ENCODE data around the gene SIL1. TPM values are rescaled to one million over a fixed set of nuclear protein-coding genes. Genes with fewer than 3 reads are reported as not detected.

The SIL1 gene
- total and polyA plus RNA-seq, 2 of the 8 experiments (the other 6 are each of a cell fraction or from before 2014, with no cell fraction given) = 8.3 to 12.8 TPM

GRCh38 chr5:139076111-139076510 is 122.1 kb downstream of the SIL1 start:
- no peak overlapping the region for H3K4me3 ChIP-seq (ENCODE audit: extremely low read depth in 1 of 4, insufficient read depth in 2 of 4, low read depth in 3 of 4, low read length in 4 of 4)
- no peak overlapping the region for H2AFZ ChIP-seq (ENCODE audit: low read length)
- FAIRE-seq (no peak), DNase-seq (ENCODE audit: low read depth in 1 of 2, low spot score in 2 of 2) (no peak)
- no peak overlapping the region for H2BK15ac ChIP-seq (ENCODE audit: low read length)
- no peaks in the 10 kb centered on the region for H4K20me1 ChIP-seq (replicated peaks in 1 of 2; ENCODE audit: control insufficient read depth in 1 of 2, insufficient read depth in 2 of 2, low read length in 2 of 2)
- POLR2A ChIA-PET (ENCODE audit: partially characterized antibody) = no interaction called here
- H3K4me1 ChIP-seq (replicated peaks in 1 of 4; ENCODE audit: control insufficient read depth in 3 of 4, insufficient read depth in 4 of 4, low read length in 3 of 4) = peaks cover 0 to 2% (median 0%) of the 10 kb centered on the region in 4 experiments; a peak in 1 of 7 replicates
- H2BK12ac ChIP-seq (ENCODE audit: low read depth, low read length) = no peak overlapping the region
- 97% methylated on average over 1 of the region's 1 CpG; no CpG with 5 or more reads in 1 of the 2 experiments for WGBS, 2 experiments (ENCODE audit: extremely low coverage in 1 of 2, insufficient coverage in 1 of 2, insufficient read length in 1 of 2, insufficient replicate concordance in 2 of 2, low coverage in 1 of 2, low lambda C conversion rate in 2 of 2, missing lambda C conversion rate in 1 of 2)
- no peaks in the 10 kb centered on the region for H3K23me2 ChIP-seq (ENCODE audit: low read depth, low read length)
- no peak overlapping the region for H4K8ac ChIP-seq (ENCODE audit: extremely low read depth, insufficient read depth, low read length)
- no peak overlapping the region for H2BK5ac ChIP-seq (ENCODE audit: low read depth, low read length)
- H3K36me3 ChIP-seq (ENCODE audit: control insufficient read depth in 2 of 4, insufficient read depth in 4 of 4, low read length in 3 of 4) = no peaks in the 10 kb centered on the region
- H3K79me2 ChIP-seq (ENCODE audit: control insufficient read depth in 1 of 2, insufficient read depth in 2 of 2, low read length in 2 of 2) = no peaks in the 10 kb centered on the region
- H3K27me3 ChIP-seq (replicated peaks in 1 of 4; ENCODE audit: control insufficient read depth in 3 of 4, extremely low read depth in 1 of 4, insufficient read depth in 3 of 4, low read length in 3 of 4) = no peaks in the 10 kb centered on the region
- H3K23ac ChIP-seq (ENCODE audit: insufficient read length) = no peak overlapping the region
- H3K9me3 ChIP-seq (ENCODE audit: insufficient read depth in 2 of 2, low read depth in 1 of 2, low read length in 1 of 2) = no peaks in the 10 kb centered on the region
- no peaks in the 10 kb centered on the region for H3K79me1 ChIP-seq (ENCODE audit: low read depth, low read length)
- no peak overlapping the region for H3K4me2 ChIP-seq (ENCODE audit: insufficient read depth in 1 of 2, low read depth in 2 of 2, low read length in 2 of 2)
- H3K56ac ChIP-seq (replicated peaks; ENCODE audit: insufficient read length, low read depth, low read length) = no peak overlapping the region
- no peak overlapping the region for H3K14ac ChIP-seq (ENCODE audit: insufficient read length)
- no peak overlapping the region for H3K18ac ChIP-seq (ENCODE audit: extremely low read depth, low read length)
- no peak overlapping the region for H3K27ac ChIP-seq (ENCODE audit: low read depth, low read length)
- H3K9ac ChIP-seq (replicated peaks in 1 of 4; ENCODE audit: extremely low read depth in 1 of 4, low read depth in 3 of 4, low read length in 3 of 4) = no peak overlapping the region
- H3K4ac ChIP-seq (replicated peaks; ENCODE audit: insufficient read length, low read depth, low read length) = no peak overlapping the region
- no peak overlapping the region for H4K5ac ChIP-seq (ENCODE audit: insufficient read length, low read depth, low read length)
- CTCF ChIA-PET (ENCODE audit: partially characterized antibody) = interaction anchor here (0.8 kb wide), 1 partner anchor 37 kb away, joined by 3 read pairs; no protein-coding TSS in a partner anchor
- no peak overlapping the region for H2BK20ac ChIP-seq (ENCODE audit: low read length)
- no peak overlapping the region for H2AK5ac ChIP-seq (ENCODE audit: low read depth, low read length)
- H2BK120ac ChIP-seq (replicated peaks; ENCODE audit: low read depth, low read length) = no peak overlapping the region
- H4K91ac ChIP-seq (replicated peaks; ENCODE audit: insufficient read length, low read length) = no peak overlapping the region
- TF ChIP-seq POLR2AphosphoS5 (IDR thresholded peaks at IDR 0.05; ENCODE audit: low read depth, low read length) = no peak
- no peak for TF ChIP-seq EZH2 (IDR thresholded peaks at IDR 0.05; ENCODE audit: low read depth, low read length, severe bottlenecking)
- no peak for TF ChIP-seq KDM5A (IDR thresholded peaks at IDR 0.05; ENCODE audit: low read length)
- TF ChIP-seq TAF1 (IDR thresholded peaks at IDR 0.05; ENCODE audit: low read depth, low read length) = no peak
- TF ChIP-seq TEAD4 (IDR thresholded peaks at IDR 0.05; ENCODE audit: low read depth, low read length) = no peak
- TF ChIP-seq CHD2 (IDR thresholded peaks at IDR 0.05; ENCODE audit: low read length) = no peak
- no peak for TF ChIP-seq CBX8 (IDR thresholded peaks at IDR 0.05; ENCODE audit: borderline replicate concordance, low read depth, low read length)
- no peak for TF ChIP-seq BRCA1 (IDR thresholded peaks at IDR 0.05; ENCODE audit: low read depth, low read length)
